IPS-15b (cell line): ENCODE measurements around the gene CENPC.
"Not testable (repeated sequence)": the region's sequence is repeated elsewhere in the genome, so short reads cannot be mapped to it uniquely, and the experiment has no call there.

Experiments
- H3K27me3 ChIP-seq: one replicate; pipeline ENCODE4 v1.6.1; 2013; ENCODE audit warnings: low read length; ENCODE audit not compliant: control insufficient read depth, insufficient read depth
- H3K36me3 ChIP-seq: one replicate; pipeline ENCODE4 v1.6.1; 2013; ENCODE audit warnings: low read length; ENCODE audit not compliant: control insufficient read depth, insufficient read depth
- H3K4me1 ChIP-seq: one replicate; pipeline ENCODE4 v1.6.1; 2013; ENCODE audit warnings: mild to moderate bottlenecking, low read length; ENCODE audit not compliant: control insufficient read depth, insufficient read depth
- H3K4me3 ChIP-seq: one replicate; pipeline ENCODE4 v1.5.1; 2013; ENCODE audit warnings: low read depth, low read length
- H3K9ac ChIP-seq: one replicate; pipeline ENCODE4 v1.6.1; 2013; ENCODE audit warnings: low read depth, mild to moderate bottlenecking, low read length
- H3K9me3 ChIP-seq: one replicate; pipeline ENCODE4 v1.6.1; 2013; ENCODE audit warnings: mild to moderate bottlenecking, low read length; ENCODE audit not compliant: control insufficient read depth, insufficient read depth

Gene CENPC

GRCh38 chr4:67573193-67573592, 27.9 kb upstream of the CENPC start:
- Histone ChIP-seq H3K9ac (no peak overlapping the region), H3K27me3 (no peaks in the 10 kb centered on the region), H3K9me3 (no peaks in the 10 kb centered on the region), H3K36me3 (no peaks in the 10 kb centered on the region), H3K4me3 (no peak overlapping the region), H3K4me1 (peaks cover 8% of the 10 kb centered on the region)

- H3K9ac ChIP-seq = no peak overlapping the region
- H3K9me3 ChIP-seq = no peaks in the 10 kb centered on the region
- H3K36me3 ChIP-seq = no peaks in the 10 kb centered on the region
- H3K4me3 ChIP-seq = no peak overlapping the region
- H3K27me3 ChIP-seq = no peaks in the 10 kb centered on the region
- H3K4me1 ChIP-seq = peaks cover 8% of the 10 kb centered on the region
Observed at GRCh38 chr4:67571975-67572374, 26.7 kb upstream of the CENPC start.

GRCh38 chr4:67570537-67570936, 25.2 kb upstream of the CENPC start:
- Histone ChIP-seq H3K9ac (no peak overlapping the region), H3K4me1 (peaks cover 6% of the 10 kb centered on the region), H3K36me3 (no peaks in the 10 kb centered on the region), H3K9me3 (no peaks in the 10 kb centered on the region), H3K27me3 (no peaks in the 10 kb centered on the region), H3K4me3 (no peak overlapping the region)

GRCh38 chr4:67568820-67569219, 23.5 kb upstream of the CENPC start:
- Histone ChIP-seq H3K36me3 (no peaks in the 10 kb centered on the region), H3K9ac (no peak overlapping the region), H3K4me3 (no peak overlapping the region), H3K27me3 (no peaks in the 10 kb centered on the region), H3K4me1 (no peaks in the 10 kb centered on the region), H3K9me3 (no peaks in the 10 kb centered on the region)

GRCh38 chr4:67566335-67566734, 21.0 kb upstream of the CENPC start:
- no peaks in the 10 kb centered on the region for H3K4me1 ChIP-seq
- no peak overlapping the region for H3K4me3 ChIP-seq
- H3K36me3 ChIP-seq = no peaks in the 10 kb centered on the region
- H3K9me3 ChIP-seq = no peaks in the 10 kb centered on the region
- H3K27me3 ChIP-seq = no peaks in the 10 kb centered on the region
- no peak overlapping the region for H3K9ac ChIP-seq

GRCh38 chr4:67565284-67565683, 20.0 kb upstream of the CENPC start:
- Histone ChIP-seq H3K9ac (no peak overlapping the region), H3K4me3 (no peak overlapping the region), H3K36me3 (no peaks in the 10 kb centered on the region), H3K9me3 (no peaks in the 10 kb centered on the region), H3K4me1 (no peaks in the 10 kb centered on the region), H3K27me3 (no peaks in the 10 kb centered on the region)

- H3K36me3 ChIP-seq = no peaks in the 10 kb centered on the region
- H3K9ac ChIP-seq = no peak within 1 kb of the TSS
- no peaks in the 10 kb centered on the region for H3K9me3 ChIP-seq
- no peaks in the 10 kb centered on the region for H3K4me1 ChIP-seq
- no peaks in the 10 kb centered on the region for H3K27me3 ChIP-seq
- H3K4me3 ChIP-seq = no peak within 1 kb of the TSS
Observed at GRCh38 chr4:67558493-67558892, 13.2 kb upstream of the CENPC start, which contains the start of gene STAP1. TSS of gene STAP1 (plus strand) at chr4:67558727. CDS start at chr4:67558810, 83 bp downstream.

- Histone ChIP-seq H3K27me3 (no peaks in the 10 kb centered on the region), H3K36me3 (no peaks in the 10 kb centered on the region), H3K4me3 (no peak overlapping the region), H3K9me3 (no peaks in the 10 kb centered on the region), H3K4me1 (no peaks in the 10 kb centered on the region), H3K9ac (no peak overlapping the region)
Observed at GRCh38 chr4:67556436-67556835, 11.1 kb upstream of the CENPC start.

- Histone ChIP-seq H3K9me3 (no peaks in the 10 kb centered on the region), H3K4me1 (no peaks in the 10 kb centered on the region), H3K36me3 (no peaks in the 10 kb centered on the region), H3K27me3 (no peaks in the 10 kb centered on the region), H3K9ac (no peak overlapping the region), H3K4me3 (no peak overlapping the region)
Observed at GRCh38 chr4:67555447-67555846, 10.1 kb upstream of the CENPC start.

GRCh38 chr4:67554096-67554495, 8.8 kb upstream of the CENPC start:
- Histone ChIP-seq H3K36me3 (no peaks in the 10 kb centered on the region), H3K27me3 (no peaks in the 10 kb centered on the region), H3K4me1 (no peaks in the 10 kb centered on the region), H3K9ac (no peak overlapping the region), H3K4me3 (no peak overlapping the region), H3K9me3 (no peaks in the 10 kb centered on the region)

GRCh38 chr4:67552146-67552792, 7.0 kb upstream of the CENPC start:
- not testable (repeated sequence) for H3K4me3 ChIP-seq, H3K27me3 ChIP-seq, H3K9me3 ChIP-seq, H3K4me1 ChIP-seq, H3K36me3 ChIP-seq, H3K9ac ChIP-seq

- no peaks in the 10 kb centered on the region for H3K36me3 ChIP-seq
- H3K9me3 ChIP-seq = no peaks in the 10 kb centered on the region
- H3K4me1 ChIP-seq = no peaks in the 10 kb centered on the region
- no peaks in the 10 kb centered on the region for H3K27me3 ChIP-seq
- H3K4me3 ChIP-seq = no peak overlapping the region
- H3K9ac ChIP-seq = no peak overlapping the region
Observed at GRCh38 chr4:67550857-67551256, 5.6 kb upstream of the CENPC start.
